GM23338 (cell line): ENCODE data around the gene CD302.
"Not testable (repeated sequence)": the region's sequence is repeated elsewhere in the genome, so short reads cannot be mapped to it uniquely, and the experiment has no call there.

ENCODE experiments used
- CREB1 ChIP-seq: fragments of 250-450 bp; sonication (Bioruptor Pico); IDR thresholded peaks from 2 replicates; pipeline ENCODE4 v1.5.0; 2020; ENCODE audit warnings: low read depth, mild to moderate bottlenecking, moderate library complexity
- EZH2 ChIP-seq: fragments of 200-600 bp; sonication (generic); IDR thresholded peaks from one replicate; pipeline ENCODE4 v1.8.0; 2017; ENCODE audit warnings: antibody characterized with exemption, mild to moderate bottlenecking, low read depth; ENCODE audit not compliant: unreplicated experiment
- EZH2phosphoT487 ChIP-seq: fragments of 200-600 bp; sonication (generic); IDR thresholded peaks from one replicate; pipeline ENCODE4 v1.8.1; 2018; ENCODE audit warnings: antibody characterized with exemption; ENCODE audit not compliant: unreplicated experiment
- JUNB ChIP-seq: IDR thresholded peaks from one replicate; pipeline ENCODE4 v1.6.1; 2016; ENCODE audit warnings: antibody characterized with exemption; ENCODE audit not compliant: unreplicated experiment
- NANOG ChIP-seq: IDR thresholded peaks from 2 replicates; pipeline ENCODE4 v1.6.1; 2016; ENCODE audit warnings: antibody characterized with exemption, borderline replicate concordance
- POLR2AphosphoS5 ChIP-seq: IDR thresholded peaks from 2 replicates; pipeline ENCODE4 v1.6.1; 2016; ENCODE audit warnings: antibody characterized with exemption, low read depth
- STAT1 ChIP-seq: IDR thresholded peaks from one replicate; pipeline ENCODE4 v1.6.1; 2016; ENCODE audit warnings: antibody characterized with exemption; ENCODE audit not compliant: unreplicated experiment
- ZNF114 ChIP-seq: fragments of 250-450 bp; sonication (Bioruptor Pico); IDR thresholded peaks from 2 replicates; pipeline ENCODE4 v1.5.0; 2020; ENCODE audit warnings: mild to moderate bottlenecking, moderate library complexity
- ZNF331 ChIP-seq: fragments of 250-450 bp; sonication (Bioruptor Pico); IDR thresholded peaks from 2 replicates; pipeline ENCODE4 v1.5.0; 2020; ENCODE audit warnings: low read depth, mild to moderate bottlenecking, moderate library complexity
- TF ChIP-seq, protein P1 (sequence below), 2 experiments: fragments of 200-600 bp in 1 of 2; sonication (generic) in 1 of 2; conservative IDR thresholded peaks; 2 replicates each; pipeline versions ENCODE4 v1.5.1 to v1.6.1; 2016 to 2017; ENCODE audit warnings: antibody characterized with exemption in 2 of 2, low read depth in 2 of 2, mild to moderate bottlenecking in 2 of 2, moderate library complexity in 1 of 2
- TF ChIP-seq, protein P2 (sequence below): IDR thresholded peaks from one replicate; pipeline ENCODE4 v1.6.1; 2018; ENCODE audit warnings: antibody characterized with exemption; ENCODE audit not compliant: unreplicated experiment
- TF ChIP-seq, protein P3 (sequence below): IDR thresholded peaks from 2 replicates; pipeline ENCODE4 v1.6.1; 2016; ENCODE audit warnings: antibody characterized with exemption

DNA sequence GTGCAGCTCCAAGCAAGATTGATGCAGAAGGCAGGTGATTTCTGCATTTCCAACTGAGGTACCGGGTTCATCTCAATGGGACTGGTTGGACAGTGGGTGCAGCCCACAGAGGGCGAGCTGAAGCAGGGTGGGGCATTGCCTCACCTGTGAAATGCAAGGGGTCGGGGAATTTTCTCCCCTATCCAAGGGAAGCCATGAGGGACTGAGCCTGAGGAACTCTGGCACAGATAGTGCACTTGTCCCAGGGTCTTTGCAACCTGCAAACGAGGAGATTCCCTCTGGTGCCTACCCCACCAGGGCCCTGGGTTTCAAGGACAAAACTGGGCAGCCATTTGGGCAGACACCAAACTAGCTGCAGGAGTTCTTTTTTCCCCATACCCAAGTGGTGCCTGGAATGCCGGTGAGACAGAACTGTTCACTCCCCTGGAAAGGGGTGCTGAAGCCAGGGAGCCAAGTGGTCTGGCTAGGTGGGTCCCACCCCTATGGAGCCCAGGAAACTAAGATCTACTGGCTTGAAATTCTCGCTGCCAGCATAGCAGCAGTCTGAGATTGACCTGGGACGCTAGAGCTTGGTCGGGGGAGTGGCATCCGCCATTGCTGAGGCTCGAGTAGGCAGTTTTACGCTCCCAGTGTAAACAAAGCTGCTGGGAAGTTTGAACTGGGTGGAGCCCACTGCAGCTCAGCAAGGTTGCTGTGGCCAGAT lies 23.9 kb upstream of the CD302 start:
- TF ChIP-seq, protein P1, sequence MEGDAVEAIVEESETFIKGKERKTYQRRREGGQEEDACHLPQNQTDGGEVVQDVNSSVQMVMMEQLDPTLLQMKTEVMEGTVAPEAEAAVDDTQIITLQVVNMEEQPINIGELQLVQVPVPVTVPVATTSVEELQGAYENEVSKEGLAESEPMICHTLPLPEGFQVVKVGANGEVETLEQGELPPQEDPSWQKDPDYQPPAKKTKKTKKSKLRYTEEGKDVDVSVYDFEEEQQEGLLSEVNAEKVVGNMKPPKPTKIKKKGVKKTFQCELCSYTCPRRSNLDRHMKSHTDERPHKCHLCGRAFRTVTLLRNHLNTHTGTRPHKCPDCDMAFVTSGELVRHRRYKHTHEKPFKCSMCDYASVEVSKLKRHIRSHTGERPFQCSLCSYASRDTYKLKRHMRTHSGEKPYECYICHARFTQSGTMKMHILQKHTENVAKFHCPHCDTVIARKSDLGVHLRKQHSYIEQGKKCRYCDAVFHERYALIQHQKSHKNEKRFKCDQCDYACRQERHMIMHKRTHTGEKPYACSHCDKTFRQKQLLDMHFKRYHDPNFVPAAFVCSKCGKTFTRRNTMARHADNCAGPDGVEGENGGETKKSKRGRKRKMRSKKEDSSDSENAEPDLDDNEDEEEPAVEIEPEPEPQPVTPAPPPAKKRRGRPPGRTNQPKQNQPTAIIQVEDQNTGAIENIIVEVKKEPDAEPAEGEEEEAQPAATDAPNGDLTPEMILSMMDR (conservative IDR thresholded peaks at IDR 0.05; ENCODE audit: low read depth in 2 of 2), result not testable (repeated sequence)
- TF ChIP-seq EZH2; EZH2phosphoT487; POLR2AphosphoS5; CREB1 (CRISPR knock-in tag); ZNF331; ZNF114 (CRISPR knock-in tag); JUNB; STAT1; NANOG: not testable (repeated sequence)
- TF ChIP-seq, protein P2, sequence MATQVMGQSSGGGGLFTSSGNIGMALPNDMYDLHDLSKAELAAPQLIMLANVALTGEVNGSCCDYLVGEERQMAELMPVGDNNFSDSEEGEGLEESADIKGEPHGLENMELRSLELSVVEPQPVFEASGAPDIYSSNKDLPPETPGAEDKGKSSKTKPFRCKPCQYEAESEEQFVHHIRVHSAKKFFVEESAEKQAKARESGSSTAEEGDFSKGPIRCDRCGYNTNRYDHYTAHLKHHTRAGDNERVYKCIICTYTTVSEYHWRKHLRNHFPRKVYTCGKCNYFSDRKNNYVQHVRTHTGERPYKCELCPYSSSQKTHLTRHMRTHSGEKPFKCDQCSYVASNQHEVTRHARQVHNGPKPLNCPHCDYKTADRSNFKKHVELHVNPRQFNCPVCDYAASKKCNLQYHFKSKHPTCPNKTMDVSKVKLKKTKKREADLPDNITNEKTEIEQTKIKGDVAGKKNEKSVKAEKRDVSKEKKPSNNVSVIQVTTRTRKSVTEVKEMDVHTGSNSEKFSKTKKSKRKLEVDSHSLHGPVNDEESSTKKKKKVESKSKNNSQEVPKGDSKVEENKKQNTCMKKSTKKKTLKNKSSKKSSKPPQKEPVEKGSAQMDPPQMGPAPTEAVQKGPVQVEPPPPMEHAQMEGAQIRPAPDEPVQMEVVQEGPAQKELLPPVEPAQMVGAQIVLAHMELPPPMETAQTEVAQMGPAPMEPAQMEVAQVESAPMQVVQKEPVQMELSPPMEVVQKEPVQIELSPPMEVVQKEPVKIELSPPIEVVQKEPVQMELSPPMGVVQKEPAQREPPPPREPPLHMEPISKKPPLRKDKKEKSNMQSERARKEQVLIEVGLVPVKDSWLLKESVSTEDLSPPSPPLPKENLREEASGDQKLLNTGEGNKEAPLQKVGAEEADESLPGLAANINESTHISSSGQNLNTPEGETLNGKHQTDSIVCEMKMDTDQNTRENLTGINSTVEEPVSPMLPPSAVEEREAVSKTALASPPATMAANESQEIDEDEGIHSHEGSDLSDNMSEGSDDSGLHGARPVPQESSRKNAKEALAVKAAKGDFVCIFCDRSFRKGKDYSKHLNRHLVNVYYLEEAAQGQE, result not testable (repeated sequence)
- TF ChIP-seq, protein P3, sequence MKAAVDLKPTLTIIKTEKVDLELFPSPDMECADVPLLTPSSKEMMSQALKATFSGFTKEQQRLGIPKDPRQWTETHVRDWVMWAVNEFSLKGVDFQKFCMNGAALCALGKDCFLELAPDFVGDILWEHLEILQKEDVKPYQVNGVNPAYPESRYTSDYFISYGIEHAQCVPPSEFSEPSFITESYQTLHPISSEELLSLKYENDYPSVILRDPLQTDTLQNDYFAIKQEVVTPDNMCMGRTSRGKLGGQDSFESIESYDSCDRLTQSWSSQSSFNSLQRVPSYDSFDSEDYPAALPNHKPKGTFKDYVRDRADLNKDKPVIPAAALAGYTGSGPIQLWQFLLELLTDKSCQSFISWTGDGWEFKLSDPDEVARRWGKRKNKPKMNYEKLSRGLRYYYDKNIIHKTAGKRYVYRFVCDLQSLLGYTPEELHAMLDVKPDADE, result not testable (repeated sequence)
